AG04449 (cell line): ENCODE results near the gene TCF25.
"Not testable (repeated sequence)": the region's sequence is repeated elsewhere in the genome, so short reads cannot be mapped to it uniquely, and the experiment has no call there.

Experiments used
- CTCF ChIA-PET: fragments of 350-600 bp; formaldehyde crosslinking; extraction: SDS; loops from one replicate; lab custom pipeline; 2021; ENCODE audit warnings: antibody characterized with exemption; lab: Yijun Ruan, JAX
- POLR2A ChIA-PET: fragments of 400-600, 350-600 bp; formaldehyde crosslinking; extraction: SDS; loops from one replicate; lab custom pipeline; 2020; ENCODE audit warnings: antibody characterized with exemption, inconsistent platforms; lab: Yijun Ruan, JAX
- DNase-seq: peaks from one replicate; pipeline ENCODE4 v3.0.0-alpha.2; 2010; ENCODE audit warnings: low read depth, low spot score
- H3K4me3 ChIP-seq: 2 replicates; pipeline ENCODE4 v1.5.1; 2011; ENCODE audit warnings: low read depth, mild to moderate bottlenecking, control low read depth, low read length
- CTCF ChIP-seq: IDR thresholded peaks from one replicate; pipeline ENCODE4 v1.5.1; 2011; ENCODE audit warnings: mild to moderate bottlenecking, moderate library complexity, low read length, control low read depth, inconsistent platforms; ENCODE audit not compliant: insufficient read depth; ENCODE audit errors: missing control alignments

TCF25 gene

GRCh38 chr16:89873972-89874689, 739 bp downstream of the TCF25 start:
- ChIA-PET POLR2A (interaction anchor here (0.5 to 2.5 kb wide), 5 partner anchors 11 to 259 kb away, joined by 3 to 22 read pairs (median 4); partner anchors contain the start of gene TUBB3), CTCF (interaction anchor here (0.8 to 8.7 kb wide), 4 partner anchors 12 to 174 kb away, joined by 4 to 83 read pairs (median 10); partner anchors contain the start of gene MC1R)
- TF ChIP-seq CTCF = no peak
- H3K4me3 ChIP-seq = peak overlapping the region; percentile 90
- peak; percentile 69 for DNase-seq

- H3K4me3 ChIP-seq, DNase-seq, POLR2A ChIA-PET: not testable (repeated sequence)
- CTCF ChIA-PET = interaction anchor here (1.4 to 1.8 kb wide), 2 partner anchors 31 to 44 kb away, joined by 3 to 4 read pairs; partner anchors contain the start of gene TUBB3
Measured at GRCh38 chr16:89879123-89879522, 5.7 kb downstream of the TCF25 start.

GRCh38 chr16:89880477-89881367, 7.3 kb downstream of the TCF25 start:
- no peak for DNase-seq
- ChIA-PET CTCF (interaction anchor here (0.6 to 1.8 kb wide), 4 partner anchors 19 to 30 kb away, joined by 3 to 9 read pairs (median 3); no protein-coding TSS in a partner anchor), POLR2A (no interaction called here)
- no peak for TF ChIP-seq CTCF
- no peak overlapping the region for H3K4me3 ChIP-seq

GRCh38 chr16:89881368-89881730, 8.0 kb downstream of the TCF25 start:
- no peak overlapping the region for H3K4me3 ChIP-seq
- CTCF ChIA-PET = interaction anchor here (1.0 to 1.8 kb wide), 2 partner anchors 25 to 29 kb away, joined by 3 to 9 read pairs; no protein-coding TSS in a partner anchor
- POLR2A ChIA-PET = no interaction called here
- no peak for TF ChIP-seq CTCF
- no peak for DNase-seq

GRCh38 chr16:89883346-89884040, 10.1 kb downstream of the TCF25 start:
- CTCF ChIA-PET = interaction anchor here (0.8 to 5.1 kb wide), 2 partner anchors 12 to 28 kb away, joined by 3 to 26 read pairs; no protein-coding TSS in a partner anchor
- DNase-seq = no peak
- no peak for TF ChIP-seq CTCF
- no peak overlapping the region for H3K4me3 ChIP-seq
- POLR2A ChIA-PET = no interaction called here

GRCh38 chr16:89884041-89884421, 10.6 kb downstream of the TCF25 start:
- ChIA-PET CTCF (interaction anchor here (0.8 to 5.1 kb wide), 2 partner anchors 11 to 27 kb away, joined by 3 to 26 read pairs; no protein-coding TSS in a partner anchor), POLR2A (no interaction called here)

More at GRCh38 chr16:89884041-89884421, 10.6 kb downstream of the TCF25 start:
- no peak for DNase-seq
- no peak overlapping the region for H3K4me3 ChIP-seq
- TF ChIP-seq CTCF = no peak
